Measurements from ENCODE around the gene PPP1R37. TPM values are rescaled to one million over a fixed set of nuclear protein-coding genes. Genes with fewer than 3 reads are reported as not detected.
"Not testable (repeated sequence)": the region's sequence is repeated elsewhere in the genome, so short reads cannot be mapped to it uniquely, and the experiment has no call there.

Gene PPP1R37
- total and polyA plus RNA-seq, 2 donors (not counting 3 experiments of a cell fraction or from before 2014, with no cell fraction given): 16.2 to 27.1 TPM

DNA sequence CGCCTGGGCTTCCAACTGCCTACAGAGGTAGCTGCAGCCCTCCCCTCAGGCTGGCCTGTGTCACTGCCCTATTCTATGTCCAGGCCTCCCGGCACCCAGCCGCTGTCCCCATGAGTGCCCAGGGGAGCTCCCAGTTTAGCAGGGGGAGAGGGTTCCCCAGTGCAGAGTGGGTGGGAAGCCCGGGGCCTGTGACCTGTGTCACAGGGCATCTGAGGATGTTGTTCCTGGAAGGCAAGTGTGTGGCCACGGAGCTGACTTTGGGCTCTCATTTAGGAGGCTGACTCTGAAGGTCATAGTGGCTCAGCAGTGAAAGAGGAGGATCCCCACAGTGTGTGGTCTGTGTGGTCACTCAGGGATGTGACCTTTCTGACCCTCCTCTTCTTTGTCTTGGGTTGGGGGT lies 25.1 kb downstream of the PPP1R37 start:
- ChIA-PET CTCF (interaction anchor here (1.0 to 1.6 kb wide), 3 partner anchors 13 to 59 kb away, joined by 4 to 6 read pairs (median 5); no protein-coding TSS in a partner anchor), POLR2A (interaction anchor here (0.6 kb wide), 1 partner anchor 651 kb away, joined by 3 read pairs; no protein-coding TSS in a partner anchor)
- Histone ChIP-seq H3K79me2 (ENCODE audit: control insufficient read depth, insufficient read depth, low read length) (peaks cover 44% of the 10 kb centered on the region), H4K20me1 (replicated peaks; ENCODE audit: control insufficient read depth, extremely low read depth, insufficient read depth, low read length) (no peaks in the 10 kb centered on the region), H3K27ac (ENCODE audit: insufficient read depth, low read depth, low read length) (no peak overlapping the region), H3K9ac (replicated peaks; ENCODE audit: extremely low read depth, insufficient read depth, low read length) (no peak overlapping the region), H3K9me3 (replicated peaks; ENCODE audit: control insufficient read depth, insufficient read depth, low read length) (no peaks in the 10 kb centered on the region), H3K4me3 (replicated peaks in 1 of 3; ENCODE audit: insufficient read depth in 1 of 3, low read depth in 1 of 3, low read length in 3 of 3) (no peak overlapping the region), H3K4me2 (ENCODE audit: insufficient read depth, low read length) (no peak overlapping the region), H3K36me3 (ENCODE audit: control insufficient read depth in 2 of 2, extremely low read depth in 1 of 2, insufficient read depth in 2 of 2, low read length in 2 of 2) (no peaks in the 10 kb centered on the region), H3K4me1 (ENCODE audit: control insufficient read depth, extremely low read depth, insufficient read depth, low read length) (no peaks in the 10 kb centered on the region), H3K9me1 (replicated peaks; ENCODE audit: control insufficient read depth, extremely low read depth, insufficient read depth, low read length) (no peaks in the 10 kb centered on the region), H3K27me3 (ENCODE audit: control insufficient read depth in 2 of 2, insufficient read depth in 2 of 2, low read length in 2 of 2) (no peaks in the 10 kb centered on the region), H2AFZ (ENCODE audit: low read depth, low read length) (no peak overlapping the region)
- dilution Hi-C loops (cut with MboI; ENCODE audit: extremely low pct_ligation_motif_present, low sequenced_read_pairs) (no loop called here), intact Hi-C loops (cut with micrococcal nuclease) (no loop called here)
- no peak for DNase-seq (ENCODE audit: low read depth, low spot score)
- FAIRE-seq: no peak
- BruUV-seq (replicated peaks): no TSS peak
- no peak for TF ChIP-seq JUN (IDR thresholded peaks at IDR 0.05; ENCODE audit: borderline replicate concordance, insufficient read depth, insufficient read length, low read depth)
- no peak for TF ChIP-seq GATA2 (IDR thresholded peaks at IDR 0.05; ENCODE audit: insufficient read depth, insufficient read length, low read depth, low read length)
- no peak for TF ChIP-seq EZH2 (IDR thresholded peaks at IDR 0.05; ENCODE audit: borderline replicate concordance, low read depth, low read length, severe bottlenecking)
- TF ChIP-seq, protein P1, sequence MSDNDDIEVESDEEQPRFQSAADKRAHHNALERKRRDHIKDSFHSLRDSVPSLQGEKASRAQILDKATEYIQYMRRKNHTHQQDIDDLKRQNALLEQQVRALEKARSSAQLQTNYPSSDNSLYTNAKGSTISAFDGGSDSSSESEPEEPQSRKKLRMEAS (IDR thresholded peaks at IDR 0.05; ENCODE audit: insufficient read depth, insufficient read length): no peak
- no peak for TF ChIP-seq POLR2A (IDR thresholded peaks at IDR 0.05; ENCODE audit: low read depth, low read length)
- no peak for TF ChIP-seq FOS (IDR thresholded peaks at IDR 0.05; ENCODE audit: borderline replicate concordance, insufficient read depth, low read length)

DNA sequence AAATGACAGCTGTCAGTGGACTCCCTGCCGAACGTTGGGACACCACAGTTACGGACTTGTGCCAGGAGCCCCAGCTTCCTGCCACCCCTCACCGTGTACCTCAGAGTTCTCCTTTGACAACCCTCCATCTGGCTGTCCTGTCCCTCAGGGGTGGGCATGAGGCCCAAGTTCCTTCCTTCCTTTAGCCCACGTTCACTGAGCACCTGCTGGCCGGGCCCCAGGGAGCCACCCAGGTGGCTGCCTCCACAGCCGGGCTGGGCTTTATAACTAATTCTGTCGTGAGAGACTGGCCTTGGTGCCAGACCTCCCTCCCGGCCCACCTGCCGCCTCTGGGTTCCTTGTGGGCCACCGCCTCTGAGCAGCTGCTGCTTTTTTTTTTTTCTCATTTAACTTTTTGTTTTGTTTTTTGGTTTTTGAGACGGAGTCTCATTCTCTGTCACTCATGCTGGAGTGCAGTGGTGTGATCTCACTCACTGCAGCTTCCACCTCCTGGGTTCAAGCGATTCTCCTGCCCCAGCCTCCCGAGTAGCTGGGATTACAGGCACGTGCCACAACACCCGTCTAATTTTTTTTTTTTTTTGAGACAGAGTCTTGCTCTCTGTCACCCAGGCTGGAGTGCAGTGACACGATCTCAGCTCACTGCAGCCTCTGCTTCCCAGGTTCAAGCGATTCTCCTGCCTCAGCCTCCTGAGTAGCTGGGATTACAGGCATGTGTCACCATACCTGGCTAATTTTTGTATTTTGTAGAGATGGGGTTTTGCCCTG lies 25.8 kb downstream of the PPP1R37 start:
- H3K9ac ChIP-seq (replicated peaks; ENCODE audit: extremely low read depth, insufficient read depth, low read length); H3K27me3 ChIP-seq (ENCODE audit: control insufficient read depth in 2 of 2, insufficient read depth in 2 of 2, low read length in 2 of 2); dilution Hi-C loops (cut with MboI; ENCODE audit: extremely low pct_ligation_motif_present, low sequenced_read_pairs); H3K9me3 ChIP-seq (replicated peaks; ENCODE audit: control insufficient read depth, insufficient read depth, low read length); FAIRE-seq; DNase-seq (ENCODE audit: low read depth, low spot score); H3K4me2 ChIP-seq (ENCODE audit: insufficient read depth, low read length); H3K36me3 ChIP-seq (ENCODE audit: control insufficient read depth in 2 of 2, extremely low read depth in 1 of 2, insufficient read depth in 2 of 2, low read length in 2 of 2); H3K4me1 ChIP-seq (ENCODE audit: control insufficient read depth, extremely low read depth, insufficient read depth, low read length); H3K4me3 ChIP-seq (replicated peaks in 1 of 3; ENCODE audit: insufficient read depth in 1 of 3, low read depth in 1 of 3, low read length in 3 of 3); H2AFZ ChIP-seq (ENCODE audit: low read depth, low read length); H3K9me1 ChIP-seq (replicated peaks; ENCODE audit: control insufficient read depth, extremely low read depth, insufficient read depth, low read length); intact Hi-C loops (cut with micrococcal nuclease); H4K20me1 ChIP-seq (replicated peaks; ENCODE audit: control insufficient read depth, extremely low read depth, insufficient read depth, low read length); H3K27ac ChIP-seq (ENCODE audit: insufficient read depth, low read depth, low read length); BruUV-seq (replicated peaks): not testable (repeated sequence)
- CTCF ChIA-PET: interaction anchor here (0.7 to 1.6 kb wide), 4 partner anchors 12 to 59 kb away, joined by 3 to 6 read pairs (median 4); no protein-coding TSS in a partner anchor
- POLR2A ChIA-PET: interaction anchor here (0.6 kb wide), 1 partner anchor 651 kb away, joined by 3 read pairs; no protein-coding TSS in a partner anchor
- H3K79me2 ChIP-seq (ENCODE audit: control insufficient read depth, insufficient read depth, low read length): peaks cover 38% of the 10 kb centered on the region

Data from endothelial cell of umbilical vein (primary cell).